C4-2B (cell line): ENCODE measurements around the gene TLL2.

Experiments used
- H3K27ac ChIP-seq: fragments of 450-650 bp; 2 replicates; pipeline ENCODE4 v1.5.1; 2017
- ZFX ChIP-seq: fragments of 450-650 bp; IDR thresholded peaks from 2 replicates; pipeline ENCODE4 v1.6.1; 2017
- TF ChIP-seq, protein P1 (sequence below): fragments of 450-650 bp; conservative IDR thresholded peaks from 2 replicates; pipeline ENCODE4 v1.5.1; 2017; ENCODE audit warnings: mild to moderate bottlenecking

Gene TLL2

DNA sequence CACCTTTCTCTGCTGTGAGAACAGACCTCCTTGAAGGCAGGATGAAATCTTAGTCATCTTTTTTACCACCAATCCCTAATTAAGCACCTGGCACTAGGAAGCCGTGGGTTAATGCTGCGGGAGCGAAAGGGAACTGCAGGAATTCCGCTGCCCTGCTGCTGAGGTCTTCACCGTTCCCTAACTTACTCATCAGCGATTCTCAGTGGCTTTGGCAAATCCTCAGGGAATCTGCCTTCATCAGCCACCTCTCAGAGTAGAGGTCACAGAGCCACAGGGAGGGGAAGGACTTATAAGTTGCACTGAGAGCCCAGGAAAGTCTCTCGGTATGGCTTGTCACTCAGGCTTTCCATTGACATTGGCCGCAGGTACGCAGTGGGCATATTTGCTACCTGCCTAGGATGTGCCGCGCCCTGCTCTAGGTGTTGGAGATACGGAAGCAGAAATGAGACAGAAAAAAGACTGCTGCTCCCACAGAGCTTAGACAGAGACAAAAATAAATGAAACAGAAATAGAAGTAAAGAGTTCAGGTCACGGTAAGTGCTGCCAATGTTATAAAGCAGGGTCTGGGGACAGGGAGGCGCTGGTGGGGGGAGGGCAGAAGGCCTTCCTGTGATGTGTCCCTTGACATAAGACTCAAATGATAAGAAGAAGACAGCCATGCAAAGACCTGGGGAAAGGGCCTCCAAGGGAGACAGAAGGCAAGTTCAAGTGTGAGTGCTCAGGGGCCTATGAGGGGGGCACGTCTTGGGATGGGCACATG, 82.3 kb downstream of the TLL2 start:
- no peak overlapping the region for H3K27ac ChIP-seq
- no peak for TF ChIP-seq ZFX
- TF ChIP-seq, protein P1, sequence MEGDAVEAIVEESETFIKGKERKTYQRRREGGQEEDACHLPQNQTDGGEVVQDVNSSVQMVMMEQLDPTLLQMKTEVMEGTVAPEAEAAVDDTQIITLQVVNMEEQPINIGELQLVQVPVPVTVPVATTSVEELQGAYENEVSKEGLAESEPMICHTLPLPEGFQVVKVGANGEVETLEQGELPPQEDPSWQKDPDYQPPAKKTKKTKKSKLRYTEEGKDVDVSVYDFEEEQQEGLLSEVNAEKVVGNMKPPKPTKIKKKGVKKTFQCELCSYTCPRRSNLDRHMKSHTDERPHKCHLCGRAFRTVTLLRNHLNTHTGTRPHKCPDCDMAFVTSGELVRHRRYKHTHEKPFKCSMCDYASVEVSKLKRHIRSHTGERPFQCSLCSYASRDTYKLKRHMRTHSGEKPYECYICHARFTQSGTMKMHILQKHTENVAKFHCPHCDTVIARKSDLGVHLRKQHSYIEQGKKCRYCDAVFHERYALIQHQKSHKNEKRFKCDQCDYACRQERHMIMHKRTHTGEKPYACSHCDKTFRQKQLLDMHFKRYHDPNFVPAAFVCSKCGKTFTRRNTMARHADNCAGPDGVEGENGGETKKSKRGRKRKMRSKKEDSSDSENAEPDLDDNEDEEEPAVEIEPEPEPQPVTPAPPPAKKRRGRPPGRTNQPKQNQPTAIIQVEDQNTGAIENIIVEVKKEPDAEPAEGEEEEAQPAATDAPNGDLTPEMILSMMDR = no peak

GRCh38 chr10:96427291-96427690, 86.4 kb downstream of the TLL2 start:
- H3K27ac ChIP-seq = no peak overlapping the region

GRCh38 chr10:96422525-96422924, 91.2 kb downstream of the TLL2 start:
- H3K27ac ChIP-seq = peak overlapping the region; percentile 8; the same call in 1 of the 2 replicates
- TF ChIP-seq ZFX = no peak
- TF ChIP-seq, protein P1 = no peak

More at GRCh38 chr10:96427291-96427690, 86.4 kb downstream of the TLL2 start:
- TF ChIP-seq, protein P1 = no peak
- no peak for TF ChIP-seq ZFX

GRCh38 chr10:96421995-96422394, 91.7 kb downstream of the TLL2 start:
- peak overlapping the region; percentile 8; the same call in 1 of the 2 replicates for H3K27ac ChIP-seq

DNA sequence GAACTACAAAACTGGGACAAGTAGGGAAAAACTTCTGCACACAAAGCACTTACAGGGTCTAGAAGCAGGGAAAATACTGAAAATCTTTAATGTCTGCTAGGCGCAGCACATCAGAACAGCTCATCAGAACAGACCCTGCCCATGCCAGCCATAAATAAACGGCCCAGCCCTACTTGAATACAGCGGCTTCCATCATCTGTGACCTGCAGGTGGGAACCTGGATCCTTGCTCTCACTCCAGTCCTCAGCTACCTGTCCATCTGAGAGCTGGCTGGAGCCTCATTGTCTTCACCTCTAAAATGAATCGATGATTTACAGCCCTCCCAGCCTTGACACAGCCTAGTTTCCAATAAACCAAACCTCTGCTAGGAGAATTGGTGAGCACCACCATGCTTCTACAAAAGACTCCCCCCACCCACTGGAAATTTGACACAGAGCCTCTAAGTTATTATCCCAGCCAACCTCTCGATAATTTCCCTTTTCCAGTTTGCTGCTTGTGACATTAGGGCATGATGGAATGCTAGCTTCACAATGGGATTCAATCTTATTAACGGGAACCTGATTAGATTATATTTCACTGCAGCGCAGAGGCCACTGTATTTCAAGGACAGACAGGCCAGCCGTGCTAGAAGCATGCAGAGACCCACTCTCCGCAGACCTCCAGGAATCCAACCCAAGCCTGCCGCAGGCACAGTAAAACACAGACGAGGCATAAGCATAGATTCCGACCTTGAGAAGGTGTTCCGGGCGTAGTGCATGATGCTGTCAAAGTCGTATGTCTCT, 93.3 kb downstream of the TLL2 start:
- H3K27ac ChIP-seq = no peak overlapping the region
- TF ChIP-seq, protein P1 = no peak
- no peak for TF ChIP-seq ZFX

More at GRCh38 chr10:96421995-96422394, 91.7 kb downstream of the TLL2 start:
- TF ChIP-seq, protein P1 = no peak
- no peak for TF ChIP-seq ZFX

DNA sequence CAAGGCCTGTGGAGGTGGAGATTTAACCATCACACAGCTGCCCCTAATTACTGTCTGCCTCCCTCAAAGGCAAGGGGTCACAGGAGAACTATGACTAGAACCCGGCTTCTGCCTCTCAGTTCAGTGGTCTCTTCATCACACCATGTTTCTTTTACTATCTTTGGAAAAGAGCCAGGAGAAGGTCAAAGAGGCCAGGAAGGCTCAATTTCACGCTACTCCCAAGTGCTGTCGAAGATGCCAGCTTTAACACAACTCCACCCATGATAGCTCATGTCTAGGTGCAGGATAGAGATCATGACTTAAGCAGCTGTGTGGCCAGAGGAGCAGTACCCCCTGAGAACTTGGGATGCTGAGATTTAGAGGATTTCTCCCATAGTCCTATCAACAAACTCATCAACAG, 94.4 kb downstream of the TLL2 start:
- no peak overlapping the region for H3K27ac ChIP-seq
- no peak for TF ChIP-seq ZFX
- TF ChIP-seq, protein P1 = no peak

- TF ChIP-seq ZFX = no peak
- TF ChIP-seq, protein P1 = no peak
- H3K27ac ChIP-seq = no peak overlapping the region
Measured at GRCh38 chr10:96418582-96418981, 95.1 kb downstream of the TLL2 start.
